Measurements from ENCODE around the gene KLHL42. TPM values are rescaled to one million over a fixed set of nuclear protein-coding genes. Genes with fewer than 3 reads are reported as not detected.
"Not testable (repeated sequence)": the region's sequence is repeated elsewhere in the genome, so short reads cannot be mapped to it uniquely, and the experiment has no call there.

The KLHL42 gene
- total RNA-seq: 26.4 TPM

- DNase-seq: peak; percentile 83
Observed at GRCh38 chr12:27779920-27780611, at the start of gene KLHL42, which contains the start of gene MANSC4. Gene KLHL42, plus strand, starts transcription at chr12:27780233. Its CDS starts 98 bp downstream, at chr12:27780331. Gene MANSC4, minus strand, starts transcription at chr12:27780236. Its CDS starts 8,960 bp downstream, at chr12:27771276.

GRCh38 chr12:27732281-27732680, 47.8 kb upstream of the KLHL42 start:
- DNase-seq: no peak

GRCh38 chr12:27733052-27733656, 46.9 kb upstream of the KLHL42 start:
- peak; percentile 56 for DNase-seq

- no peak for DNase-seq
Observed at GRCh38 chr12:27733791-27734190, 46.2 kb upstream of the KLHL42 start.

DNA sequence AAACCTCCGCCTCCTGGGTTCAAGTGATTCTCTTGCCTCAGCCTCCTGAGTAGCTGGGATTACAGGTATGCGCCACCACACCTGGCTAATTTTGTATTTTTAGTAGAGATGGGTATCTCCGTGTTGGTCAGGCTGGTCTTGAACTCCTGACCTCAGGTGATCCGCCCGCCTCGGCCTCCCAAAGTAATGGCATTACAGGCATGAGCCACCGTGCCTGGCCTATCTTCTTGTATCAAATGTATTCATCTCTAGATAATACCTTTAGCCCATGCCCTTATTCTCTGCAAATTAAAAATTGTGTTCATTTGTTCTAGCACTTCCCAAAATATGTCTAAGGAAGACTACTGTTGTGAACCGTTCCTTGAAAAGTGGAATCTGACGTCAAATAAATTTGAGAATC, 45.7 kb upstream of the KLHL42 start:
- DNase-seq: not testable (repeated sequence)

DNA sequence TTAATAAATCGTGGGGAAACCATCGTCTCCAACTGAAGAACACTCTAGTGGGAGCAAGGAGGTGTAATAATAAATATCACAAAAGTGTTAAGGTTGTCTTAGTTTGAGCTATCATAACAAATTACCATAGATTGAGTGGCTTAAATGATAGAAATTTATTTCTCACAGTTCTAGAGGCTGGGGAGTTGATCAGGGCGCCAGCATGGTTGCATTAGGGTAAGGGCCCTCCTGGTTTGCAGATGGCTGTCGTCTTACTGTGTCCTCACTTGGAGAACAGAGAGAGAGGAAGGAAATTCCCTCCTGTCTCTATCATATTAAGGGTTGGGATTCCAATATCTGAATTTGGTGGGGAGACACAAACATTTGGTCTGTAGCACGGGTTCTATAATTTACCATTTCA, 36.4 kb upstream of the KLHL42 start:
- DNase-seq: no peak

DNA sequence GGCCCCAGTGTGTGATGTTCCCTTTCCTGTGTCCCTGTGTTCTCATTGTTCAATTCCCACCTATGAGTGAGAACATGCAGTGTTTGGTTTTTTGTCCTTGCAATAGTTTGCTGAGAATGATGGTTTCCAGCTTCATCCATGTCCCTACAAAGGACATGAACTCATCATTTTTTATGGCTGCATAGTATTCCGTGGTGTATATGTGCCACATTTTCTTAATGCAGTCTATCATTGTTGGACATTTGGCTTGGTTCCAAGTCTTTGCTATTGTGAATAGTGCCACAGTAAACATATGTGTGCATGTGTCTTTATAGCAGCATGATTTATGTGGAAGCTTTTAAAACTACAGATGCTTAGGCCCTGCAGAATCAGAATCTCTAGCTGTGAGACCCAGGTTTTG, 34.3 kb upstream of the KLHL42 start:
- DNase-seq: not testable (repeated sequence)

DNA sequence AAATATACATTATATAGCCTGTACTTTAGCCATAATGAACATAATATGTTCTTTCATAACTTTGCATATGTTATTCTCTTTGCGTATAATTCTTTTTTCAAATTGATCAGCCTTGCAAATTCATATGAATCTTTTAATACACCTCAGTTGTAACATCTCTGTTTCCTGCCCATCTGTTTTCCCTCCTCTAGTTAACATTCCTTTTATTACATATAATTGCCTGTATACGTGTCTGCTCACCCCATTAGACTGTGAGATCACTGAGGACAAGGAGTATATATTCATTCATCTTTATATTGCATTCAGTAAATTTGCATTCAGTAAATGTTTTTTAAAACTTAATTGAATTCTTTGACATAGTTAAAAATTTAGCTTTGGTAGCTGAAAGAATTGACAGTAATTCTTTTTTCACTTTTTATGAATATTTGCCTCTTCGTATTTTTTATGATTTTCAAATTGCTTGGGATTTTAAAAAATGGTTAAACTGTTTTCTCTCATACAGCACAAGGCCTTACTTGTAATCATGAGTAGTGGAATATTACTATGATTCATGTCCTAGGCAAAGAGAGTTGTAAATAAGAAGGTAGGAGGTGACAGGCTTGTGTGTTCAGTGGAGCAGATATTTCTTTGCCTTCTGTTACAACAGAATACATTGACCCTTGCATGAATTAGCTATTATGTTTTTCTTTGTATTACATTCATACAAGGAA, 32.8 kb upstream of the KLHL42 start:
- no peak for DNase-seq

DNA sequence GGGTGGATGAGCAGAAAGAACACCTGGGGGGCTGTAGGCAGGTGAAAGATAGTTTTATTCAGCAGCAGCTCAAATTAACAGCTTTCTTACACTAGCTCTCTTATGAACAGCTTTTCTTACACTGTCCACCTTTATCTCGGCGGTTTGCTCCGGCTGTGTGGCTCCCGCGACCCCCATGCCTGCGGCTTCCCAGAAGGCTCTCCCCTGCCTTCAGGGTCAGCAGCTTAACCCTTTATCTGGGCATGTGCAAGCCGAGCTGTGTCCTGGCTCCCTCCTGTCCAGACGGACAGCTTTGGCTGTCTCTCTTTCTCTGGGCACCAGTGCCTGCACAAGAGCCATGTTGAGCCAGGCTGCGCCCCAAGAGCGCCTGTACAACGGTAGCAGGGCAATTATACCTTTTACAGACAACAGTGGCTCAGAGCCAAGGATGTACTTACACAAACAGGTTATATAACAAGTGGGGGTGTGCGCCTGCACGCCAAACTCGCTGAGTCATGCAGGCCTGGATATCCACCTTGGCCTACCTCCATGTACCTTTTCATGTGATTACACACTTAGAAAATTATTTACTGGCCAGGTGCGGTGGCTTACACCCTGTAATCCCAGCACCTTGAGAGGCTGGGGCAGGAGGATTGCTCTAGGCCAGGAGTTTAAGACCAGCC, 28.5 kb upstream of the KLHL42 start:
- no peak for DNase-seq

- no peak for DNase-seq
Observed at GRCh38 chr12:27754795-27755194, 25.2 kb upstream of the KLHL42 start.

DNA sequence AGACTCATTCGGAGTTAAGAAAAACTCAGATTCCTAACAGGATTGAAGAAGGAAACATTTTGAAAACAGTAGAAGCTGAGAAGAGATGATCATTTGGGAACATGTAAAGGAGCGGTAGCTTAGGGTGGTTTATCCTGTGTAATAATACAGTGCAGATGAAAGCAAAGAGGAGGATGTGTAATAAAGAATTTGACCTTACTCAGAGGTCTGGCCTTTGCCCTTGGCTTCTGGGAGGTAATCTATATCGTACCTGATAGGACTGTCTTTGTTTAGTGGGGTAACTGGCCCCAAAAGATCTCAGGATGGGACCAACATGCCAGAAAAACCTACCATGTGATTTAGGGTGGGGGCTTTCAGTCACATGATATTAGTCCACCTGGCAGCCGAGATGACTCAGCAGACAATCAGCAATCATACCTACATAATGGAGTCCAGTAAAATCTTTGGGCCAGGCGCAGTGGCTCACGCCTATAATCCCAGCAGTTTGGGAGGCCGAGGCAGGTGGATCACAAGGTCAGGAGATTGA, 23.3 kb upstream of the KLHL42 start:
- no peak for DNase-seq

DNA sequence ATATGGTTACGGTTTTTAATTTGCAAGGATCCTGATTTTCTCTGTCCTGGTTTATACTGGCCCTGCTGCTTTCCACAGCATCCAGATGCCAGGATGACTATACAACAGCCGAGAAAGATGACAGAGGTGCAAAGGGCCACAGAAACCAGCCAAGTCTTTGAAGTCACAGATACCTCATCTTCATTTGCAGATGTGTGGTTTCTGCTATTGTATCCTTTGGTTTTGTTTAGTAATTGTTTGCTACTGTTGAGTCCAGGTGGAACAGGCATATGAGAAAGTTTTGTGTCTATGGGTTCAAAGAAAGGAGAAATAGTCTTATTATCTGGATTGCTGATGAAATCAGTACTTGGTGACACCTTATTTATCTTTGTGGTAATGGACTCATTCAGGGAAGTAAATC, 17.3 kb upstream of the KLHL42 start:
- no peak for DNase-seq

GRCh38 chr12:27766587-27766986, 13.4 kb upstream of the KLHL42 start:
- no peak for DNase-seq

GRCh38 chr12:27769142-27769673, 10.8 kb upstream of the KLHL42 start:
- no peak for DNase-seq

GRCh38 chr12:27771481-27772327, 8.3 kb upstream of the KLHL42 start:
- no peak for DNase-seq

DNA sequence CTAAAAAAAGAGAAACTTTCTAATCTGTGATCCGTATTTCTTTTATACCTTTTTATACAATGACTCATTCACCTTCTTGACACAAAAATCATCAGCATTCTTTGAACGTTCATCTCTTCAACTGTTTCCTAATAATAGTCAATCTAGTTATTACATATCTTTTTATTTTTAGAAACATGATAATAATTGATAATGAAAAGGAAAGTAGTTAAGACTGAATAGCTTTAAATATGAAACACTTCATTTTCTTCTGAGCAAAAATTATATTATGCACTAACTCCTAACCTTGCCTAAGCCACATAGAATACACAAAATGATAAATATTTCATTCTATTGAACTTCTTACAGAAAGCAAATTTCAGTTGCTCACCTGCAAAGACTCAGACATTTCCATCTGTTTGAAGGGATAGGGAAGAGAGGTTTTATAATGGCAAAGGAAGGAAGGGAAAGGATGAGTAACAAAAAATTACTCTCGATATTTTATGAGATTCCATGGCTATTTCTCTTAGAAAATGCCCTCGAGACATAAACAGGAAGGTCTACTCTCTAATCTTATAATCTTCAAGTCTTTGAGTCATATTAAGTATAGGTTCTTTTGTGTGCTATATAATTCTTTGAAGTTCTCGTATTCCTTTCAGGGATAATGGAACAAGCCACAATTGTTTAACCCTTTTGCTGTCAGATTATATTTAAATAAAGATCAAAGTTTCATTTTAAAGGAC, 7.5 kb upstream of the KLHL42 start:
- no peak for DNase-seq

DNA sequence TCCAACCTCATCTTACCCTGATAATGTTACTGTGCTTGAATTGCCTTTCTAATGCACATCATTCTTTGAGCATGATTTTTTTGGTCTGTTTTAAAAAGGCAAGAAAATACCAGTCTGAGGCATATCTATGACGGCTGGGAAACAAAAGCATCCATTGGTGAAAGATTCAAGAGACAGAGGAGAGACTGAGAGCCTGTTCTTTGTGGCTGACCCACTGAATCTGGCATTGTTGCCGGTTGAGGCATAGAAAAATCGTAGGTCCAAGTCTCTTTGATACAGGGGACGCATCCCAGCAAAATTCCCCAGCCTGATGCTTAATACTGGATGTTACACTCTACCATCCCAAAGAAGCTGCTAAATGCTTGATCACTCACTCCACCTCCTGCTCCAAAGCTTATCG, 2.9 kb upstream of the KLHL42 start:
- no peak for DNase-seq

DNA sequence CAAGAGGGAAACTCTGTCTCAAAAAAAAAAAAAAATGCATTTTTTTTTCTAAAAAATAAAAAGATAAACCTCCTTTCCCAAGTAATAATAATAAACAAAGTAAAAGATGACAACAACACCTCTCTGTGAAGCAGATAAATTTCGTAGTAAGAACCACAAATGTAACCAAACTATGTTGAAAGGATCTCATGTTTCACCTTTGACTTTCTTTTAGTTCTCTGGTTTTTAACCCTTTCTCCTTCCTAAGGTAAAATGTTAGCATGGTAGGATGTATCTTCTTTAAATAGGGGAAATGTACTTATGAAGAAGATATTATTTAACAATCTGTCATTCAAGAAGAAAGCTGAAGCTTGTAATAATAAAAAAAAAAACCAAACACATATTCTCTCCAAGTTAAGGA, 1.8 kb upstream of the KLHL42 start:
- no peak for DNase-seq

GRCh38 chr12:27779416-27779919, 565 bp upstream of the KLHL42 start:
- peak; percentile 65 for DNase-seq
